ENCODE results near the gene TRAPPC3. TPM values are rescaled to one million over a fixed set of nuclear protein-coding genes. Genes with fewer than 3 reads are reported as not detected.

Gene TRAPPC3
- total RNA-seq, 1 experiment from 2014 or later = 52.7 TPM

- Histone ChIP-seq H2AK5ac (ENCODE audit: insufficient read length, low read length) (no peak overlapping the region), H4K91ac (ENCODE audit: insufficient read length, low read depth, low read length) (no peak overlapping the region), H3K18ac (ENCODE audit: insufficient read length, low read depth, low read length) (peak overlapping the region; percentile 76), H3K56ac (ENCODE audit: insufficient read length, low read depth, low read length) (no peak overlapping the region), H3K23ac (ENCODE audit: insufficient read length, low read depth, low read length) (no peak overlapping the region), H3K4me2 (ENCODE audit: insufficient read depth, insufficient read length, low read length) (peak overlapping the region; percentile 2), H3K79me1 (ENCODE audit: insufficient read depth, low read depth, low read length, poor library complexity, severe bottlenecking) (no peaks in the 10 kb centered on the region), H2BK5ac (ENCODE audit: insufficient read length, low read length) (no peak overlapping the region), H3K27me3 (ENCODE audit: insufficient read depth, low read length) (no peaks in the 10 kb centered on the region), H3K4me1 (ENCODE audit: insufficient read depth, low read length) (peaks cover 5% of the 10 kb centered on the region; the same call in 1 of the 2 replicates), H3K9ac (ENCODE audit: extremely low read depth, insufficient read length, low read length) (no peak overlapping the region), H2BK20ac (ENCODE audit: low read depth, low read length, poor library complexity, severe bottlenecking) (no peak overlapping the region), H3K4ac (ENCODE audit: low read depth, low read length) (0 out of 2 replicates have a peak overlapping the region, but pooled peaks have one; percentile 23), H4K20me1 (ENCODE audit: control insufficient read depth, insufficient read depth, insufficient read length) (peaks cover 4% of the 10 kb centered on the region), H3K79me2 (ENCODE audit: insufficient read depth, low read length) (no peaks in the 10 kb centered on the region), H3K14ac (ENCODE audit: insufficient read depth, low read length) (peak overlapping the region; percentile 65), H2BK120ac (ENCODE audit: low read depth, low read length, poor library complexity, severe bottlenecking) (no peak overlapping the region), H3T11ph (ENCODE audit: low read length) (no peak overlapping the region), H4K8ac (replicated peaks; ENCODE audit: insufficient read length, low read depth, low read length) (no peak overlapping the region), H4K5ac (ENCODE audit: insufficient read length, low read depth, low read length) (no peak overlapping the region), H2BK15ac (ENCODE audit: low read depth, low read length) (no peak overlapping the region), H2AFZ (ENCODE audit: low read length) (no peak overlapping the region), H3K9me3 (ENCODE audit: control insufficient read depth, low read depth, low read length) (no peaks in the 10 kb centered on the region), H2BK12ac (ENCODE audit: insufficient read length, low read depth, low read length) (no peak overlapping the region), H3K23me2 (ENCODE audit: insufficient read length, low read depth, low read length, poor library complexity, severe bottlenecking) (peaks cover 11% of the 10 kb centered on the region), H3K27ac (ENCODE audit: insufficient read length, low read depth, low read length) (no peak overlapping the region)
- TF ChIP-seq CTCF (conservative IDR thresholded peaks at IDR 0.05) = no peak
- Mint-ChIP-seq H3K4me3 (peak overlapping the region in 1 of 2 experiments; percentile 56; a peak in 2 of 5 replicates), H3K9me3 (no peaks in the 10 kb centered on the region), H3K27me3 (ENCODE audit: low read depth) (no peaks in the 10 kb centered on the region), H3K4me1 (peaks cover 10 to 38% of the 10 kb centered on the region in 2 experiments), H3K27ac (peak overlapping the region; percentile 61 to 84 (median 81); a peak in 3 of 7 replicates), H3K36me3 (ENCODE audit: insufficient read depth in 1 of 3, low read depth in 3 of 3) (peaks cover 28 to 45% (median 45%) of the 10 kb centered on the region in 3 experiments)
- peak; percentile 48 for DNase-seq
- WGBS (ENCODE audit: extremely low coverage, insufficient read length, low lambda C conversion rate) = no CpG with 5 or more reads among the region's 11 CpGs
Measured at GRCh38 chr1:36175137-36176095, 26.1 kb upstream of the TRAPPC3 start.
